Measurements from ENCODE around the gene ADTRP.

ADTRP gene

GRCh38 chr6:11758878-11759277, 19.7 kb downstream of the ADTRP start:
- H3F3A ChIP-seq (ENCODE audit: insufficient read depth) = no peaks in the 10 kb centered on the region

GRCh38 chr6:11756726-11757125, 21.9 kb downstream of the ADTRP start:
- TF ChIP-seq CTCF (IDR thresholded peaks at IDR 0.05; ENCODE audit: insufficient read depth, low read length, poor library complexity, severe bottlenecking) = no peak
- TF ChIP-seq EZH2phosphoT487 (conservative IDR thresholded peaks at IDR 0.05; ENCODE audit: low read length) = no peak
- Histone ChIP-seq H3K4me2 (ENCODE audit: low read depth, low read length, poor library complexity, severe bottlenecking) (no peak overlapping the region), H3K9me2 (replicated peaks; ENCODE audit: insufficient read depth, low read length) (no peaks in the 10 kb centered on the region), H4K20me1 (ENCODE audit: low read depth, low read length) (no peaks in the 10 kb centered on the region), H3K9me3 (ENCODE audit: insufficient read depth, low read length) (no peaks in the 10 kb centered on the region), H3K79me2 (ENCODE audit: insufficient read depth, low read length) (no peaks in the 10 kb centered on the region), H3K36me3 (ENCODE audit: low read length) (no peaks in the 10 kb centered on the region), H3K4me3 (ENCODE audit: insufficient read depth, low read length, poor library complexity, severe bottlenecking) (no peak overlapping the region), H3K27me3 (ENCODE audit: low read length) (0 out of 2 replicates have a peak, but pooled peaks cover 4% of the 10 kb centered on the region), H3F3A (ENCODE audit: insufficient read depth) (no peaks in the 10 kb centered on the region), H3K9ac (ENCODE audit: low read length) (no peak overlapping the region), H2AFZ (ENCODE audit: low read depth, low read length, severe bottlenecking) (no peak overlapping the region), H3K27ac (ENCODE audit: low read depth, low read length) (no peak overlapping the region)

More at GRCh38 chr6:11758878-11759277, 19.7 kb downstream of the ADTRP start:
- no peaks in the 10 kb centered on the region for H4K20me1 ChIP-seq (ENCODE audit: low read depth, low read length)
- H3K9me3 ChIP-seq (ENCODE audit: insufficient read depth, low read length) = no peaks in the 10 kb centered on the region
- no peaks in the 10 kb centered on the region for H3K36me3 ChIP-seq (ENCODE audit: low read length)
- H3K9ac ChIP-seq (ENCODE audit: low read length) = no peak overlapping the region
- H2AFZ ChIP-seq (ENCODE audit: low read depth, low read length, severe bottlenecking) = no peak overlapping the region
- no peak overlapping the region for H3K27ac ChIP-seq (ENCODE audit: low read depth, low read length)
- no peaks in the 10 kb centered on the region for H3K79me2 ChIP-seq (ENCODE audit: insufficient read depth, low read length)
- no peaks in the 10 kb centered on the region for H3K9me2 ChIP-seq (replicated peaks; ENCODE audit: insufficient read depth, low read length)
- no peak overlapping the region for H3K4me3 ChIP-seq (ENCODE audit: insufficient read depth, low read length, poor library complexity, severe bottlenecking)
- H3K4me2 ChIP-seq (ENCODE audit: low read depth, low read length, poor library complexity, severe bottlenecking) = no peak overlapping the region
- H3K27me3 ChIP-seq (ENCODE audit: low read length) = 0 out of 2 replicates have a peak, but pooled peaks cover 4% of the 10 kb centered on the region
- no peak for TF ChIP-seq EZH2phosphoT487 (conservative IDR thresholded peaks at IDR 0.05; ENCODE audit: low read length)
- no peak for TF ChIP-seq CTCF (IDR thresholded peaks at IDR 0.05; ENCODE audit: insufficient read depth, low read length, poor library complexity, severe bottlenecking)

GRCh38 chr6:11756292-11756691, 22.3 kb downstream of the ADTRP start:
- Histone ChIP-seq H3K27me3 (ENCODE audit: low read length) (0 out of 2 replicates have a peak, but pooled peaks cover 4% of the 10 kb centered on the region), H3K27ac (ENCODE audit: low read depth, low read length) (no peak overlapping the region), H3K9me2 (replicated peaks; ENCODE audit: insufficient read depth, low read length) (no peaks in the 10 kb centered on the region), H3K36me3 (ENCODE audit: low read length) (no peaks in the 10 kb centered on the region), H3K9ac (ENCODE audit: low read length) (no peak overlapping the region), H4K20me1 (ENCODE audit: low read depth, low read length) (no peaks in the 10 kb centered on the region), H2AFZ (ENCODE audit: low read depth, low read length, severe bottlenecking) (no peak overlapping the region), H3K9me3 (ENCODE audit: insufficient read depth, low read length) (no peaks in the 10 kb centered on the region), H3K4me2 (ENCODE audit: low read depth, low read length, poor library complexity, severe bottlenecking) (no peak overlapping the region), H3F3A (ENCODE audit: insufficient read depth) (no peaks in the 10 kb centered on the region), H3K79me2 (ENCODE audit: insufficient read depth, low read length) (no peaks in the 10 kb centered on the region), H3K4me3 (ENCODE audit: insufficient read depth, low read length, poor library complexity, severe bottlenecking) (no peak overlapping the region)
- TF ChIP-seq EZH2phosphoT487 (conservative IDR thresholded peaks at IDR 0.05; ENCODE audit: low read length) (no peak), CTCF (IDR thresholded peaks at IDR 0.05; ENCODE audit: insufficient read depth, low read length, poor library complexity, severe bottlenecking) (no peak)
